Adrenal gland (tissue), 5 donors: Measurements from ENCODE around the gene THSD4.

Experiments used
- CTCF ChIP-seq, 6 experiments: fragments of 450-650 bp in 4 of 6; fragments of 200-600 bp in 2 of 6; sonication (generic) in 1 of 6; IDR thresholded peaks; 1 replicate in 5 of 6; 2 replicates in 1 of 6; pipeline versions ENCODE4 v1.5.1 to v1.8.0; 2016 to 2021; ENCODE audit warnings: antibody characterized with exemption in 6 of 6, mild to moderate bottlenecking in 2 of 6, moderate library complexity in 1 of 6
- POLR2A ChIP-seq, 2 donors: fragments of 450-650 bp; IDR thresholded peaks; one replicate each; pipeline ENCODE4 v1.6.1; 2017; ENCODE audit warnings: antibody characterized with exemption in 2 of 2, mild to moderate bottlenecking in 2 of 2, moderate library complexity in 1 of 2
- donor health status: DM: no; HTN: no; CAD: no.

DNA sequence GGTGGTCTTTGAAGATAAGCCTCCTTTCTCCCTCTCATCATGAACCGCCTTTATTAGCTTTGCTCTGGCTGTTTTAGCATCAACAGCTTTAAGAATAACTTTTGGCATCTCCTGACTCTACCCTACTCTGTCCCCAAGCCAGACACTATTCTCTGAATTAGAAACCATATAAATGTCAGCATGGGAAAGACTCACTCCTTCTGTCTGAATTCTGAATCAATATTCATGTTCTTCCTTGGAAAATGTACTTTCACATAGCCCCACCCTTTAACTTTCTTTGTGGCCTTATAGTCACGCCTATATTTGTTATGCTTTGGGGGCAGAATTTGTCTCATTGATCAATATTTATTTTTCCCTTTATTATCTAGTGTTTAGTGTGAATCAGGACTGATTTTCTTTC lies 563.3 kb downstream of the THSD4 start:
- TF ChIP-seq CTCF (IDR thresholded peaks at IDR 0.05) (no peak), POLR2A (IDR thresholded peaks at IDR 0.05) (no peak)
